ENCODE measurements around the gene MYZAP. TPM values are rescaled to one million over a fixed set of nuclear protein-coding genes. Genes with fewer than 3 reads are reported as not detected.

Gene MYZAP
- total and polyA plus RNA-seq, 2 of the 8 experiments (the other 6 are each of a cell fraction or from before 2014, with no cell fraction given): 0.41 to 0.65 TPM

DNA sequence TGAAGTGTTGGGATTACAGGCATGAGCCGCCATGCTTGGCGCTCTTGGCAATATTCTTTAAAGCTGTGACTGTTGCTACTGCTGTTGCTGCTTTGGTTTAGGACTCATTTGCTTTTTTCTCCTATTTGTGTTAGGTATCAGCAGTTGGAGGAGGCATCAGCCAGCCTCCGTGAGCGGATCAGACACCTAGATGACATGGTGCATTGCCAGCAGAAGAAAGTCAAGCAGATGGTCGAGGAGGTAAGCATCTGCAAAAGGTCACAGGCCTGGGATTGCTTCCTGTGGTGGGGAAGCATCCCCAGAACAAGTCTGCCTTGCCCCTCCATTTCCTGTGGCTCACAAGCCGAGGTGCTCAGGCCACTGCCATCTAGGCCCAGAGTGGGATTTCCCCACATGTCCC is 47.6 kb downstream of the MYZAP start:
- Histone ChIP-seq H3K23me2 (ENCODE audit: low read depth, low read length) (no peaks in the 10 kb centered on the region), H4K5ac (ENCODE audit: insufficient read length, low read depth, low read length) (no peak overlapping the region), H3K36me3 (ENCODE audit: control insufficient read depth in 2 of 4, insufficient read depth in 4 of 4, low read length in 3 of 4) (no peaks in the 10 kb centered on the region), H3K4me3 (ENCODE audit: extremely low read depth in 1 of 4, insufficient read depth in 2 of 4, low read depth in 3 of 4, low read length in 4 of 4) (no peak overlapping the region), H3K79me2 (ENCODE audit: control insufficient read depth in 1 of 2, insufficient read depth in 2 of 2, low read length in 2 of 2) (no peaks in the 10 kb centered on the region), H2BK5ac (ENCODE audit: low read depth, low read length) (no peak overlapping the region), H3K27me3 (replicated peaks in 1 of 4; ENCODE audit: control insufficient read depth in 3 of 4, extremely low read depth in 1 of 4, insufficient read depth in 3 of 4, low read length in 3 of 4) (peaks cover 0 to 3% (median 0%) of the 10 kb centered on the region in 4 experiments; a peak in 2 of 7 replicates), H3K23ac (ENCODE audit: insufficient read length) (no peak overlapping the region), H2BK15ac (ENCODE audit: low read length) (no peak overlapping the region), H3K4me1 (replicated peaks in 1 of 4; ENCODE audit: control insufficient read depth in 3 of 4, insufficient read depth in 4 of 4, low read length in 3 of 4) (no peaks in the 10 kb centered on the region), H3K14ac (ENCODE audit: insufficient read length) (no peak overlapping the region), H2AFZ (ENCODE audit: low read length) (no peak overlapping the region), H3K27ac (ENCODE audit: low read depth, low read length) (no peak overlapping the region), H3K18ac (ENCODE audit: extremely low read depth, low read length) (no peak overlapping the region), H4K8ac (ENCODE audit: extremely low read depth, insufficient read depth, low read length) (no peak overlapping the region), H2BK20ac (ENCODE audit: low read length) (no peak overlapping the region), H2AK5ac (ENCODE audit: low read depth, low read length) (no peak overlapping the region), H3K79me1 (ENCODE audit: low read depth, low read length) (no peaks in the 10 kb centered on the region), H4K91ac (replicated peaks; ENCODE audit: insufficient read length, low read length) (no peak overlapping the region), H3K4ac (replicated peaks; ENCODE audit: insufficient read length, low read depth, low read length) (no peak overlapping the region), H2BK120ac (replicated peaks; ENCODE audit: low read depth, low read length) (no peak overlapping the region), H2BK12ac (ENCODE audit: low read depth, low read length) (no peak overlapping the region), H3K9ac (replicated peaks in 1 of 4; ENCODE audit: extremely low read depth in 1 of 4, low read depth in 3 of 4, low read length in 3 of 4) (no peak overlapping the region), H3K56ac (replicated peaks; ENCODE audit: insufficient read length, low read depth, low read length) (no peak overlapping the region), H3K4me2 (ENCODE audit: insufficient read depth in 1 of 2, low read depth in 2 of 2, low read length in 2 of 2) (no peak overlapping the region), H3K9me3 (ENCODE audit: insufficient read depth in 2 of 2, low read depth in 1 of 2, low read length in 1 of 2) (no peaks in the 10 kb centered on the region), H4K20me1 (replicated peaks in 1 of 2; ENCODE audit: control insufficient read depth in 1 of 2, insufficient read depth in 2 of 2, low read length in 2 of 2) (peaks cover 0 to 2% of the 10 kb centered on the region in 2 experiments)
- ChIA-PET CTCF (ENCODE audit: partially characterized antibody) (interaction anchor here (0.8 to 1.5 kb wide), 3 partner anchors 78 to 226 kb away, joined by 3 to 5 read pairs (median 4); no protein-coding TSS in a partner anchor), POLR2A (ENCODE audit: partially characterized antibody) (no interaction called here)
- DNase-seq (ENCODE audit: low read depth in 1 of 2, low spot score in 2 of 2): no peak
- no peak for FAIRE-seq
- 91% methylated on average over 6 of the region's 6 CpGs; no CpG with 5 or more reads in 1 of the 2 experiments for WGBS, 2 experiments (ENCODE audit: extremely low coverage in 1 of 2, insufficient coverage in 1 of 2, insufficient read length in 1 of 2, insufficient replicate concordance in 2 of 2, low coverage in 1 of 2, low lambda C conversion rate in 2 of 2, missing lambda C conversion rate in 1 of 2)
- TF ChIP-seq BACH1 (IDR thresholded peaks at IDR 0.05; ENCODE audit: low read length): no peak
- TF ChIP-seq BRCA1 (IDR thresholded peaks at IDR 0.05; ENCODE audit: low read depth, low read length): no peak
- TF ChIP-seq, protein P1, sequence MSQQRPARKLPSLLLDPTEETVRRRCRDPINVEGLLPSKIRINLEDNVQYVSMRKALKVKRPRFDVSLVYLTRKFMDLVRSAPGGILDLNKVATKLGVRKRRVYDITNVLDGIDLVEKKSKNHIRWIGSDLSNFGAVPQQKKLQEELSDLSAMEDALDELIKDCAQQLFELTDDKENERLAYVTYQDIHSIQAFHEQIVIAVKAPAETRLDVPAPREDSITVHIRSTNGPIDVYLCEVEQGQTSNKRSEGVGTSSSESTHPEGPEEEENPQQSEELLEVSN (IDR thresholded peaks at IDR 0.05): no peak
- no peak for TF ChIP-seq CBX8 (IDR thresholded peaks at IDR 0.05; ENCODE audit: borderline replicate concordance, low read depth, low read length)

All from H1 (cell line).